Measurements from ENCODE around the gene REPIN1.
A peak's percentile ranks its signal among the peaks of the same experiment; 100 is the strongest.

Gene REPIN1

GRCh38 chr7:150410680-150411346, 42.2 kb downstream of the REPIN1 start:
- no peaks in the 10 kb centered on the region for H3K27me3 Mint-ChIP-seq (ENCODE audit: low read depth)
- H3K27ac Mint-ChIP-seq = no peak overlapping the region
- no peak for DNase-seq (ENCODE audit: low spot score)
- peaks cover 26% of the 10 kb centered on the region for H3K36me3 Mint-ChIP-seq (ENCODE audit: low read depth)
- H3K4me1 Mint-ChIP-seq (ENCODE audit: low read depth) = peaks cover 22% of the 10 kb centered on the region
- H3K9me3 Mint-ChIP-seq = no peaks in the 10 kb centered on the region
- no peak overlapping the region for H3K4me3 Mint-ChIP-seq

GRCh38 chr7:150411606-150412005, 43.0 kb downstream of the REPIN1 start:
- Mint-ChIP-seq H3K27me3 (ENCODE audit: low read depth) (no peaks in the 10 kb centered on the region), H3K4me1 (ENCODE audit: low read depth) (peaks cover 14% of the 10 kb centered on the region), H3K36me3 (ENCODE audit: low read depth) (peaks cover 26% of the 10 kb centered on the region), H3K9me3 (no peaks in the 10 kb centered on the region), H3K4me3 (no peak overlapping the region), H3K27ac (peak overlapping the region; percentile 4)
- no peak for DNase-seq (ENCODE audit: low spot score)

GRCh38 chr7:150412016-150412415, 43.4 kb downstream of the REPIN1 start:
- no peak overlapping the region for H3K4me3 Mint-ChIP-seq
- peaks cover 24% of the 10 kb centered on the region for H3K36me3 Mint-ChIP-seq (ENCODE audit: low read depth)
- H3K27me3 Mint-ChIP-seq (ENCODE audit: low read depth) = no peaks in the 10 kb centered on the region
- no peak for DNase-seq (ENCODE audit: low spot score)
- peaks cover 10% of the 10 kb centered on the region for H3K4me1 Mint-ChIP-seq (ENCODE audit: low read depth)
- peak overlapping the region; percentile 4 for H3K27ac Mint-ChIP-seq
- no peaks in the 10 kb centered on the region for H3K9me3 Mint-ChIP-seq

- Mint-ChIP-seq H3K4me3 (no peak overlapping the region), H3K9me3 (no peaks in the 10 kb centered on the region)
- DNase-seq (ENCODE audit: low spot score) = no peak
These were observed 44.2 kb downstream of the REPIN1 start for GRCh38 chr7:150412518-150413488.

GRCh38 chr7:150413640-150414081, 45.0 kb downstream of the REPIN1 start:
- Mint-ChIP-seq H3K4me3 (no peak overlapping the region), H3K9me3 (no peaks in the 10 kb centered on the region), H3K27me3 (ENCODE audit: low read depth) (no peaks in the 10 kb centered on the region), H3K4me1 (ENCODE audit: low read depth) (peaks cover 5% of the 10 kb centered on the region), H3K36me3 (ENCODE audit: low read depth) (peaks cover 18% of the 10 kb centered on the region), H3K27ac (no peak overlapping the region)
- DNase-seq (ENCODE audit: low spot score) = no peak

More at GRCh38 chr7:150412518-150413488, 44.2 kb downstream of the REPIN1 start:
- H3K36me3 Mint-ChIP-seq (ENCODE audit: low read depth) = peaks cover 21% of the 10 kb centered on the region
- peaks cover 8% of the 10 kb centered on the region for H3K4me1 Mint-ChIP-seq (ENCODE audit: low read depth)
- H3K27me3 Mint-ChIP-seq (ENCODE audit: low read depth) = no peaks in the 10 kb centered on the region
- H3K27ac Mint-ChIP-seq = no peak overlapping the region

- DNase-seq (ENCODE audit: low spot score) = no peak
- H3K27me3 Mint-ChIP-seq (ENCODE audit: low read depth) = no peaks in the 10 kb centered on the region
- peaks cover 10% of the 10 kb centered on the region for H3K36me3 Mint-ChIP-seq (ENCODE audit: low read depth)
- H3K4me3 Mint-ChIP-seq = no peak overlapping the region
- H3K9me3 Mint-ChIP-seq = no peaks in the 10 kb centered on the region
- peak overlapping the region; percentile 23 for H3K27ac Mint-ChIP-seq
- H3K4me1 Mint-ChIP-seq (ENCODE audit: low read depth) = peaks cover 3% of the 10 kb centered on the region
These were observed 46.8 kb downstream of the REPIN1 start for GRCh38 chr7:150415161-150416153.

- no peak overlapping the region for H3K27ac Mint-ChIP-seq
- no peak overlapping the region for H3K4me3 Mint-ChIP-seq
- no peaks in the 10 kb centered on the region for H3K27me3 Mint-ChIP-seq (ENCODE audit: low read depth)
- peaks cover 10% of the 10 kb centered on the region for H3K4me1 Mint-ChIP-seq (ENCODE audit: low read depth)
- no peaks in the 10 kb centered on the region for H3K9me3 Mint-ChIP-seq
- H3K36me3 Mint-ChIP-seq (ENCODE audit: low read depth) = peaks cover 1% of the 10 kb centered on the region
- no peak for DNase-seq (ENCODE audit: low spot score)
These were observed 48.6 kb downstream of the REPIN1 start for GRCh38 chr7:150417239-150417638.

- Mint-ChIP-seq H3K36me3 (ENCODE audit: low read depth) (peaks cover 1% of the 10 kb centered on the region), H3K27ac (no peak overlapping the region), H3K27me3 (ENCODE audit: low read depth) (no peaks in the 10 kb centered on the region), H3K4me1 (ENCODE audit: low read depth) (peaks cover 10% of the 10 kb centered on the region), H3K9me3 (no peaks in the 10 kb centered on the region), H3K4me3 (no peak overlapping the region)
- DNase-seq (ENCODE audit: low spot score) = no peak
These were observed 49.2 kb downstream of the REPIN1 start for GRCh38 chr7:150417863-150418262.

- H3K27ac Mint-ChIP-seq = no peak overlapping the region
- DNase-seq (ENCODE audit: low spot score) = no peak
- no peaks in the 10 kb centered on the region for H3K9me3 Mint-ChIP-seq
- H3K4me1 Mint-ChIP-seq (ENCODE audit: low read depth) = peaks cover 10% of the 10 kb centered on the region
- H3K27me3 Mint-ChIP-seq (ENCODE audit: low read depth) = no peaks in the 10 kb centered on the region
- H3K4me3 Mint-ChIP-seq = no peak overlapping the region
- H3K36me3 Mint-ChIP-seq (ENCODE audit: low read depth) = no peaks in the 10 kb centered on the region
These were observed 51.6 kb downstream of the REPIN1 start for GRCh38 chr7:150420242-150420641.

GRCh38 chr7:150420987-150421674, 52.5 kb downstream of the REPIN1 start:
- H3K27me3 Mint-ChIP-seq (ENCODE audit: low read depth) = no peaks in the 10 kb centered on the region
- H3K9me3 Mint-ChIP-seq = no peaks in the 10 kb centered on the region
- no peaks in the 10 kb centered on the region for H3K36me3 Mint-ChIP-seq (ENCODE audit: low read depth)
- peak overlapping the region; percentile 30 for H3K4me3 Mint-ChIP-seq
- H3K4me1 Mint-ChIP-seq (ENCODE audit: low read depth) = peaks cover 10% of the 10 kb centered on the region
- peak; percentile 78 for DNase-seq (ENCODE audit: low spot score)
- no peak overlapping the region for H3K27ac Mint-ChIP-seq

GRCh38 chr7:150421831-150422230, 53.2 kb downstream of the REPIN1 start:
- Mint-ChIP-seq H3K9me3 (no peaks in the 10 kb centered on the region), H3K27me3 (ENCODE audit: low read depth) (no peaks in the 10 kb centered on the region), H3K27ac (no peak overlapping the region), H3K4me3 (no peak overlapping the region), H3K36me3 (ENCODE audit: low read depth) (no peaks in the 10 kb centered on the region), H3K4me1 (ENCODE audit: low read depth) (peaks cover 10% of the 10 kb centered on the region)
- no peak for DNase-seq (ENCODE audit: low spot score)
